Measurements from ENCODE around the gene TRIO. TPM values are rescaled to one million over a fixed set of nuclear protein-coding genes. Genes with fewer than 3 reads are reported as not detected.

Gene TRIO
- total RNA-seq, 1 experiment from 2014 or later = 99.6 TPM

GRCh38 chr5:14355391-14355790, 212.2 kb downstream of the TRIO start:
- no peak for DNase-seq (ENCODE audit: low read depth in 1 of 2, low spot score in 2 of 2)
- peaks cover 21% of the 10 kb centered on the region for H3K4me1 ChIP-seq (replicated peaks)
- H3K27ac ChIP-seq = no peak overlapping the region
- H3K27me3 ChIP-seq (replicated peaks) = no peaks in the 10 kb centered on the region
- H3K4me3 ChIP-seq = no peak overlapping the region
- H3K36me3 ChIP-seq = peaks cover 70% of the 10 kb centered on the region
- no peaks in the 10 kb centered on the region for H3K9me3 ChIP-seq (replicated peaks)

DNA sequence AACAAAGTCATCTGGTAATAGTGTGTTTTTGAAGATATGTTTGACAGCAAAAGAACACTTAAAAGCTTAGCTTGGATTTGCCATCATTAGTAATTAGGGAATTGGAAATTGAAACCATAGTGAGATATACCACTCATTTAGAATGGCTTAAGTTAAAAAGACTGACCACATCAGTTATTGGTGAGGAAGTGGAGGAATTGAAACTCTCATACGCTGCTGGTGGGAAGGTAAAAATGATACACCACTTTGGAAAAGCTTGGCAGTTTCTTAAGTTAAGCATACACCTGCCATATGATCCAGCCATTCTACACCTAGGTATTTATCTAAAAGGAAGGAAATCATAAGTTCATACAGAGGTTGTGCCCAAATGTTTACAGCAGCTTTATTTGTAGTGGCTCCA, 213.2 kb downstream of the TRIO start:
- H3K9me3 ChIP-seq (replicated peaks) = no peaks in the 10 kb centered on the region
- H3K4me1 ChIP-seq (replicated peaks) = peaks cover 21% of the 10 kb centered on the region
- no peaks in the 10 kb centered on the region for H3K27me3 ChIP-seq (replicated peaks)
- H3K4me3 ChIP-seq = no peak overlapping the region
- DNase-seq (ENCODE audit: low read depth in 1 of 2, low spot score in 2 of 2) = no peak
- H3K36me3 ChIP-seq = peaks cover 79% of the 10 kb centered on the region
- no peak overlapping the region for H3K27ac ChIP-seq

DNA sequence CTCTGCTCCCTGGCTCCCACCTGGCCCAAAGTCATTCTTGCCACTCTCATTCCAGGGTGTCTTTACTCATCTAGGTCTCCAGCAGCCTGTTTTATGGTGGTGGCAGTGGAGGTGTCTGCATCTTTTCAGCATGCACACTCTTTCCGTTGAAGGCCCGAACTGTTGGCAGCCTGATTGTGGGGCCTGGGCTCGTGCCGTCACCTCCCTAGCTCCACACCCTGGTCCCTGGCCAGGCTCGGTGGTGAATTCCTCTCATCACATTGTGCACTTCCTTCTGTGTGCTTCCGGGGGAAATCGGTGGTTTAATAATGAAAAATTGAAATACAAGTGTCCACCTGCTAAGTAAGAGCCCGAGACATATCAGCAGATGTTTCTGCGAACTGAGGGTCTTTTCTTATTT, 214.3 kb downstream of the TRIO start:
- Histone ChIP-seq H3K4me3 (no peak overlapping the region), H3K9me3 (replicated peaks) (no peaks in the 10 kb centered on the region), H3K27ac (no peak overlapping the region), H3K27me3 (replicated peaks) (no peaks in the 10 kb centered on the region), H3K36me3 (peaks cover 89% of the 10 kb centered on the region), H3K4me1 (replicated peaks) (peaks cover 21% of the 10 kb centered on the region)
- no peak for DNase-seq (ENCODE audit: low read depth in 1 of 2, low spot score in 2 of 2)

DNA sequence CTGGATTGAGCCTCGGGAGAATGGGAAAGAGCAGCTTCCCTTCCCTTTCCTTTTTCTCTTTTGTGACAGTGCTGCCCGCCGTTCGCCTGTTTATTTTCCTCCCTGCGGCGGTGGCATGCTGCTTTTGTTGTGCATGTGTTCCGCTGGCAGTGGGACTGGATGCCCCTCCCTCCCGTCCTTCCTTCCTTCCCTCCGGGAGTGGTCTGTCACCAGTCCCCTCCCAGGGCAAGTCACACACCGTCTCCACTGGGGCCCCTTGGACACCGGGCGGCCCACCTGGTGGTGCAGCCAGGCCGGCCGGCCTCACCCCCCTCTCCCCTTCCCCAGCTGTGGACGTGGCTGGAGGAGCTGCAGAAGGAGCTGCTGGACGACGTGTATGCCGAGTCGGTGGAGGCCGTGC, 214.7 kb downstream of the TRIO start:
- Histone ChIP-seq H3K27ac (no peak overlapping the region), H3K4me3 (no peak overlapping the region), H3K27me3 (replicated peaks) (no peaks in the 10 kb centered on the region), H3K4me1 (replicated peaks) (peaks cover 20% of the 10 kb centered on the region), H3K36me3 (peaks cover 91% of the 10 kb centered on the region), H3K9me3 (replicated peaks) (no peaks in the 10 kb centered on the region)
- no peak for DNase-seq (ENCODE audit: low read depth in 1 of 2, low spot score in 2 of 2)

DNA sequence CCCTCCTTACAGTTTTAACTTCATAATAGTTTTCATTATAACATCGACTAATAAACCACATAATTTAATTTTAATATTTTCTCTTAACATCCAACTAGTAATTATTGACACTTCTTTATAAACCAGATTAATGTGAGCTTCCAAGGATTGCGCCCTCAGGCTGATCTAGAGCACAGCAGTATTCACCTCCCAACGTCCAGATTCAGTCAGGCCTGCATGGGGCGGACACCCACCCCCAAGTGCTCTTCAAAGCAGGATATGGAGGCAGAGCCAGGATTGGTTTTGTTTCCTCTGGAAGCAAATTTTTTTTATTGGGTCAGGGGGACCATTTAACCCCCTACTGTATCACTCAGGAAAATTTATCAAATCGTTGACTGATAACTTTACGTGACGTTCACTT, 215.4 kb downstream of the TRIO start:
- Histone ChIP-seq H3K27me3 (replicated peaks) (no peaks in the 10 kb centered on the region), H3K9me3 (replicated peaks) (no peaks in the 10 kb centered on the region), H3K36me3 (peaks cover 95% of the 10 kb centered on the region), H3K27ac (no peak overlapping the region), H3K4me3 (no peak overlapping the region), H3K4me1 (replicated peaks) (peaks cover 13% of the 10 kb centered on the region)
- no peak for DNase-seq (ENCODE audit: low read depth in 1 of 2, low spot score in 2 of 2)

DNA sequence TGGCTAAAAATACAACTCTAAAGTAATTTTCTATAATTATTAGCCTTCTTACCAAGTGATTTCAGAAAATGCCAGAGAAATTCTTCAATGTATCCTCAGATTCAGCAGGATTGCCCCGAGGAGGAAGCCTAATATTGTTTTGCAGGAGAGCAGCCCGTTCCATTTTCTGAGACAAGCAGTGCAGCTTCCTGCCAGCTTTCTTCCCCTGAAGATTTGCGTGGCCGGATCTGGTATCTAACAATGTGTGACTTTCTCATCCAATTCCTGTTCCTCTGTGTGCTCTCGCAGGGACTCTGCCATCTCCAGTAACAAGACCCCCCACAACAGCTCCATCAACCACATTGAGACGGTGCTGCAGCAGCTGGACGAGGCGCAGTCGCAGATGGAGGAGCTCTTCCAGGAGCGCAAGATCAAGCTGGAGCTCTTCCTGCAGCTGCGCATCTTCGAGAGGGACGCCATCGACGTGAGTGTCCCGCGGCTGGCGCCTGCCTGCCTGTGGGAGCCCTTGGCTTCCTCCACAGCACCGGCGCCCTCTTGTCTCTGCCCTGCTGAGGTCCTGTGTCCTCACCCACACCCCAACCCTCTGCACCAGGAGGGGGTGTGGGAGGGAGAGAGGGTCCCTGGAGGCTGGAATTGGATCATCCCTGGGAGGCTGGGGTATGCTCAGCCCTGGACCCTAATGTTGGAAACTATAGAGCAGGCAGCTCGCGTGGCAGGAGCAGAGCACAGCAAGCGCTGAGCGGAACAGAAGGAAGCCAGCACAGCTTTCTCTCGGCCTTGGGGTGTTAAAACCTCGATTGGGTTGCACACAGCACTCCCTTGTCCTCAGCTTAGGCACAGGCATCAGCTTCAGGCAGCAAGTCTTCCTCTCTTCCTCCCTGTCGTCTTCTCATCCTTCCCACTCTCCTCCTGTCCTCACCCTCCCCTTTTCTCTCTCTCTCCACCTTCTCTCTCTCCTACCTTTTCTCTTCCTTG, 216.2 kb downstream of the TRIO start:
- peaks cover 95% of the 10 kb centered on the region for H3K36me3 ChIP-seq
- DNase-seq (ENCODE audit: low read depth in 1 of 2, low spot score in 2 of 2) = no peak
- no peaks in the 10 kb centered on the region for H3K27me3 ChIP-seq (replicated peaks)
- peaks cover 6% of the 10 kb centered on the region for H3K4me1 ChIP-seq (replicated peaks)
- H3K9me3 ChIP-seq (replicated peaks) = no peaks in the 10 kb centered on the region
- no peak overlapping the region for H3K27ac ChIP-seq
- no peak overlapping the region for H3K4me3 ChIP-seq

DNA sequence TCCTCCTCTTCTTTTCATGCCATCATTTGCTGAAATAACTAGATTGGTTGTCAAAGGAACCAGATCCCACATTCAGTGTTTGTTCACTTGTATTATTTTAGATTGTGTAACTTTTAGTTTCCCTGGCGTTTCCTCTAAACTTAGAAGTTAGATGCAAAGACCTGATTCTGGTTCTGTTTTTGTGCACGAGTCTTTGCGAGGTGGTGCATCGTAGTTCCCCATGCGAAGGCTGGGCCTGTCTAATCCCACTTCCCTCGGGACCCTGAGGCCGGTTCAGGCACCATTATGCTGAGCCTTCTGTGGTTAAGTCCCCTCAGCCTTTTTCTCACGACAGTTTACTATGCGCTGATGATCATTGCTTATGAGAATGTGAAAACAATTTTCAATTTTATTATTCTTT, 219.3 kb downstream of the TRIO start:
- peaks cover 28% of the 10 kb centered on the region for H3K4me1 ChIP-seq (replicated peaks)
- no peak overlapping the region for H3K4me3 ChIP-seq
- no peaks in the 10 kb centered on the region for H3K9me3 ChIP-seq (replicated peaks)
- no peaks in the 10 kb centered on the region for H3K27me3 ChIP-seq (replicated peaks)
- H3K36me3 ChIP-seq = peaks cover 93% of the 10 kb centered on the region
- DNase-seq (ENCODE audit: low read depth in 1 of 2, low spot score in 2 of 2) = no peak
- no peak overlapping the region for H3K27ac ChIP-seq

GRCh38 chr5:14364096-14364495, 221.0 kb downstream of the TRIO start:
- Histone ChIP-seq H3K27me3 (replicated peaks) (no peaks in the 10 kb centered on the region), H3K4me1 (replicated peaks) (peaks cover 28% of the 10 kb centered on the region), H3K4me3 (no peak overlapping the region), H3K9me3 (replicated peaks) (no peaks in the 10 kb centered on the region), H3K27ac (no peak overlapping the region), H3K36me3 (peaks cover 93% of the 10 kb centered on the region)
- no peak for DNase-seq (ENCODE audit: low read depth in 1 of 2, low spot score in 2 of 2)

- H3K27me3 ChIP-seq (replicated peaks) = no peaks in the 10 kb centered on the region
- DNase-seq (ENCODE audit: low read depth in 1 of 2, low spot score in 2 of 2) = no peak
- no peaks in the 10 kb centered on the region for H3K9me3 ChIP-seq (replicated peaks)
- H3K36me3 ChIP-seq = peaks cover 93% of the 10 kb centered on the region
- peak overlapping the region; percentile 35; the same call in 1 of the 2 replicates for H3K27ac ChIP-seq
- peaks cover 28% of the 10 kb centered on the region for H3K4me1 ChIP-seq (replicated peaks)
- no peak overlapping the region for H3K4me3 ChIP-seq
These were observed 221.7 kb downstream of the TRIO start for GRCh38 chr5:14364576-14365472.

GRCh38 chr5:14365831-14366430, 222.8 kb downstream of the TRIO start:
- no peaks in the 10 kb centered on the region for H3K9me3 ChIP-seq (replicated peaks)
- peaks cover 91% of the 10 kb centered on the region for H3K36me3 ChIP-seq
- peak in 1 of 2 experiments; percentile 64 for DNase-seq (ENCODE audit: low read depth in 1 of 2, low spot score in 2 of 2)
- H3K4me1 ChIP-seq (replicated peaks) = peaks cover 28% of the 10 kb centered on the region
- H3K27me3 ChIP-seq (replicated peaks) = no peaks in the 10 kb centered on the region
- peak overlapping the region; percentile 35 for H3K27ac ChIP-seq
- no peak overlapping the region for H3K4me3 ChIP-seq

GRCh38 chr5:14366763-14367162, 223.6 kb downstream of the TRIO start:
- Histone ChIP-seq H3K27me3 (replicated peaks) (no peaks in the 10 kb centered on the region), H3K4me3 (no peak overlapping the region), H3K9me3 (replicated peaks) (no peaks in the 10 kb centered on the region), H3K36me3 (peaks cover 88% of the 10 kb centered on the region), H3K4me1 (replicated peaks) (peaks cover 28% of the 10 kb centered on the region), H3K27ac (no peak overlapping the region)
- no peak for DNase-seq (ENCODE audit: low read depth in 1 of 2, low spot score in 2 of 2)

GRCh38 chr5:14367364-14367763, 224.2 kb downstream of the TRIO start:
- H3K4me1 ChIP-seq (replicated peaks) = peaks cover 28% of the 10 kb centered on the region
- no peaks in the 10 kb centered on the region for H3K27me3 ChIP-seq (replicated peaks)
- H3K9me3 ChIP-seq (replicated peaks) = no peaks in the 10 kb centered on the region
- no peak for DNase-seq (ENCODE audit: low read depth in 1 of 2, low spot score in 2 of 2)
- no peak overlapping the region for H3K4me3 ChIP-seq
- peaks cover 88% of the 10 kb centered on the region for H3K36me3 ChIP-seq
- H3K27ac ChIP-seq = no peak overlapping the region

DNA sequence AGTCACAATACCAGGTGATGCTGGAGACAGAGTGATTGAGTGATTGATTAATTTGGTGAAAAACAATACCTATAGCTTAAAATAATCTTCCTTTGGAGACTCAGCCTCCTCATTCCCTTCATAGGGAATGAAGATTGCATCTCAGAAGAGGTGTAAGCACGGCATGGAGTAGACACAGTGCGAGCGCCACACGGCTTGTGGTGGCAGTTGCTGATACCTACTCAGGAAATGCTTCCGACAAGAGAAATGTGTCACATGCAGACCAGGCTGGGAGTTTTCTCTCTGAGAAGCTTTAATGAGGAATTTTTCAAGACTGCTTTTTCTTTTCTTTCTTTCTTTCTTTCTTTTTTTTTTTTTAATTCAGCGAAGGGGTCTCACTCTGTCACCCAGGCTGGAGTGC, 226.6 kb downstream of the TRIO start:
- H3K4me3 ChIP-seq = no peak overlapping the region
- peaks cover 23% of the 10 kb centered on the region for H3K4me1 ChIP-seq (replicated peaks)
- no peak for DNase-seq (ENCODE audit: low read depth in 1 of 2, low spot score in 2 of 2)
- no peaks in the 10 kb centered on the region for H3K9me3 ChIP-seq (replicated peaks)
- H3K36me3 ChIP-seq = peaks cover 90% of the 10 kb centered on the region
- no peak overlapping the region for H3K27ac ChIP-seq
- H3K27me3 ChIP-seq (replicated peaks) = no peaks in the 10 kb centered on the region
